Stimulated activated CD8-positive, alpha-beta memory T cell treated with anti-CD3 and anti-CD28 coated beads, Interleukin-15, amount 100 ng/mL, for 48 hours (primary cell): ENCODE results near the gene ADAD2.
"Not testable (repeated sequence)": the region's sequence is repeated elsewhere in the genome, so short reads cannot be mapped to it uniquely, and the experiment has no call there.

Experiments used
- DNase-seq, 2 donors: peaks; one replicate each; pipeline ENCODE4 v3.0.0-alpha.2; 2020; ENCODE audit warnings: low read depth in 2 of 2

ADAD2 gene

GRCh38 chr16:84195201-84196093 is 4.5 kb downstream of the ADAD2 start:
- no peak for DNase-seq

DNA sequence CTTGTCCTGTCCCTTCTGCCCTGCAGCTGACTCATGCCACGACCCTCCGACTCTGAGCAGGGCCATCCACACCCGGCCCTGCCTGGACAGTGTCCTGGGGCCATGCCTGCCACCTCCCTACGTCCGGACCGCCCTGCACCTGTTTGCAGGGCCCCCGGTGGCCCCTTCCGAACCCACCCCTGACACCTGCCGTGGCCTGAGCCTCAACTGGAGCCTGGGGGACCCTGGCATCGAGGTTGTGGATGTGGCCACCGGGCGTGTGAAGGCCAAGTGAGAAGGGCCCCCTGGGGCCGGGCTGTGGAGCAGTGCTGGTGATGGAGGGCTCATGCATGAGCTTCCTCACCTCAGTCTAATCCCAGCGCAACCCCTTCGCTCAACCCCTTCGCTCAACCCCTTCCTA is 5.1 kb downstream of the ADAD2 start:
- DNase-seq: no peak

- no peak for DNase-seq
Measured at GRCh38 chr16:84196727-84197394, 5.9 kb downstream of the ADAD2 start.

GRCh38 chr16:84197466-84198128 is 6.6 kb downstream of the ADAD2 start:
- no peak for DNase-seq

DNA sequence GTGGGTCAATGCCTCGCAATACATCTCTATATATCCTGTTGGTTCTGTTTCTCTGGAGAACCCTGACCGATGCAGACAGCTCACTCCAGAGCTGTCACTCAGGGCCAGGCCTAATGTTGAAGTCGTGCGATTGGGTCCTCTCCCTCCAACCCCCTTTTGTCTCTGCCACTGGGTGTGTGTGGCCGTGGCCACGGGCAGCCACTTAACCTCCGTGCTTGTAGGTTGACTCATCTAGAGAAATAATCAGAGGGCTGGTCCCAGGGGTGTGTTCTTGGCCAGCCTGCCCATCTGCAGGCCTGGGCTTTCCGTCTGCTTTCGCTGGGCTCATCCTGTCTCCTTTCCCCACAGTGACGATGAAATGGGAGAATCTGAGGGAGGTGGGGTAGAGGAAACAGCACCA is 7.4 kb downstream of the ADAD2 start:
- no peak for DNase-seq

DNA sequence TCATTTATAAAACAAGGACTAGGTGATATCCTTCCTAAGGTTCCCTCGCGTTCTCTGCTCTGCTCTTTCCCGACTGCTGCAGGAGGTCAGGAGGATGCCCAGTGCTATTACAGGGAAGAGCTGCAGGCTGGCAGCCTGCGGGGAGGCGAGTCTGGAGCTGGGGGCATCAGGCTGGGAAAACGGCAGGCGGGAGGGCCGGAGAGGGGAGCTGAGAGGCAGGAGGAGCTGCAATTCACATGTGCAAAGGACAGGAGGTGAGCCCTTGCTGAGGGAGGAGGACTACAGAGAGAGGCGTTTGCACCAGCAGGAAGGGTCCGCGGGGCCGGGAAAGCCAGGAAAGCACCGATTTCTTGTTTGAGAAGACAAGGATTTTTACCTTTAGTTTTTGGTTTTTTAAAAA is 8.1 kb downstream of the ADAD2 start:
- no peak for DNase-seq

GRCh38 chr16:84199861-84200260 is 8.9 kb downstream of the ADAD2 start:
- DNase-seq: no peak

DNA sequence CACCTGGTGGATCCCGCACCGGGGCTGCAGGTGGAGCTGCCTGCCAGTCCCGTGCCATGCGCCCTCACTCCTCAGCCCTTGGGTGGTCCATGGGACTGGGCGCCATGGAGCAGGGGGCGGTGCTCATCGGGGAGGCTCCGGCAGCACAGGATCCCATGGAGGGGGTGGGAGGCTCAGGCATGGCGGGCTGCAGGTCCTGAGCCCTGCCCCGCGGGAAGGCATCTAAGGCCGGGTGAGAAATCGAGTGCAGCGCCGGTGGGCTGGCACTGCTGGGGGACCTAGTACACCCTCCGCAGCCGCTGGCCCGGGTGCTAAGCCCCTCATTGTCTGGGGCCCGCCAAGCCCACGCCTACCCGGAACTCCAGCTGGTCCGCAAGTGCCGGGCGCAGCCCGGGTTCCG is 13.6 kb downstream of the ADAD2 start:
- DNase-seq: not testable (repeated sequence)

DNA sequence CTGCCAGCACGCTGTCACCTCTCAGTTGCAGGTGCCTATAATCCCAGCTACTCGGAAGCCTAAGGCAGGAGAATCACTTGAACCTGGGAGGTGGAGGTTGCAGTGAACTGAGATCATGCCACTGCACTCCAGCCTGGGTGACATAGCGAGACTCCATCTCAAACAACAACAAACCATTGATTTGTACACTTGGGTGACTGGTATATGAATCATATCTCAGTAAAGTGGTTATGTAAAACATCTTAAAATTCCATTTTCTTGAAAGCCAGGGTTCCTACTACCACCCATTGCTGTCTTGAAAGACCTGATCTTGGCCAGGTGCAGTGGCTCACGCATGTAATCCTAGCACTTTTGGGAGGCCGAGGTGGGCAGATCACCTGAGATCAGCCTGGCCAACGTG is 14.2 kb downstream of the ADAD2 start:
- DNase-seq: not testable (repeated sequence)

DNA sequence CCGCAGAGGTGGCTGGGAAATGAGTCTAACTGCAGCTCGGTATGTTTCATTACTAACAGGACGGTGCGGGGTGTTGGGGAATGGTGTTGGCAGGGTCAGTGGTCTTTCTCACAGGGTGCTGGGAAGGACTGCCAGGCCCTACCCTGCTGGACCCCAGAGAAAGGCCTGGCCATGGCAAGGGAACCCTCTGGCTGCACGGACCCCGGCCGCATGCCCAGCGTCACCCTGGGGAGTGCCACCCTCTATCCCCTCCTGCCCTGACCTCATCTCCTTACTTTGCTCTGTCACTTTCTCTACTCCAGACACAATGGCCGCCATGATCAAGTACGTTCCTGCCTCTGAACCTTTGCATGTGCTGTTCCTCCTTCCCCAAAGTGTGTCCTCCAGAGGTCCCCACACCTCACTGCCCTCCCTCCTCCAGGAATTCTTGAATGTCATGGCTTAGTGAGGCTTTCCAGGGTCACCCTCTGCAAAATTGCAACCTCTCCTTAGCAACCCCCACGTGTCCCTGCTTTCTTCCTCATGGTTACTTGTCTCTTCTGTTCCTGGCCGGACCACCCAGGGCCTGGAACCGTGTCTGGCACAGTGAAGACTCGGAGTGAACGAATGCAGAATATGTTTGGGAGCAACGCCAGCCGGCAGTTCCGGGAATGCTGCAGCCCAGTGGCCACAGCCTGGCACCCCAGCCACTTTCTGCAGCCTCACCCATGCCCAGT is 15.2 kb downstream of the ADAD2 start:
- no peak for DNase-seq

- DNase-seq: no peak
Measured at GRCh38 chr16:84207251-84207650, 16.3 kb downstream of the ADAD2 start.

- no peak for DNase-seq
Measured at GRCh38 chr16:84207879-84208278, 16.9 kb downstream of the ADAD2 start.

DNA sequence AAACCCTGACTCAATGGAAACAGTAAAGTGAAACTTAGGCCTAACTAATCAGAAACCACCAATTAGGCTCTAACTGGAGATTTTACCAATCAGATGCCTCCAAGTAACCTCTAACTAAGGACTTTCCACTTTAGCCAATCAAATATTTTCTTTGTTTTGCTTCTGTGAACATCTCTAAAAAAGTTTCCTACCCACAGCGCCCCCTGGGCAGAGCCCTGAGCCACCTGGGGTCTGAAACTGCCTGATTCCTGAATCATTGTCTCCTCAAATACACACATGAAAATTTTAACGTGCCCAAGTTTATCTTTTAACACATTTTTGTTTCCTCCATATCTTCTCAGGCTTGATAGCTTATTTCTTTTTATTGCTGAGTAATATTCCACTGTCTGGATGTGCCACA is 19.0 kb downstream of the ADAD2 start:
- no peak for DNase-seq

DNA sequence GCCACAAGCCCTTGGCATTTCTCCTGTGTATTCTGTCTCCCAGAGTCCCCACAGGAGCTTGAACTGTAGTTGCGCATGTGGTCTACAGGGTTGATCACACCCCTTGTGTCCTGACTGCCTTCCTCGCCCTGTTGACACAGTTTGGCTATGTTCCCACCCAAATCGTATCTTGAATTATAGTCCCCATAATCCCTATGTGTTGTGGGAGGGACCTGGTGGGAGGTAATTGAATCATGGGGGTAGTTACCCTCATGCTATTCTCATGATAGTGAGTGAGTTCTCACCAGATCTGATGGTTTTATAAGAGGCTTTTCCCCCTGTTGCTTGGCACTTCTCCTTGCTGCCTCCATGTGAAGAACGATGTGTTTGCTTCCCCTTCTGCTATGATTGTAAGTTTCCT is 21.2 kb downstream of the ADAD2 start:
- DNase-seq: no peak

- no peak for DNase-seq
Measured at GRCh38 chr16:84212631-84213030, 21.7 kb downstream of the ADAD2 start.

GRCh38 chr16:84214451-84215066 is 23.6 kb downstream of the ADAD2 start:
- no peak for DNase-seq

DNA sequence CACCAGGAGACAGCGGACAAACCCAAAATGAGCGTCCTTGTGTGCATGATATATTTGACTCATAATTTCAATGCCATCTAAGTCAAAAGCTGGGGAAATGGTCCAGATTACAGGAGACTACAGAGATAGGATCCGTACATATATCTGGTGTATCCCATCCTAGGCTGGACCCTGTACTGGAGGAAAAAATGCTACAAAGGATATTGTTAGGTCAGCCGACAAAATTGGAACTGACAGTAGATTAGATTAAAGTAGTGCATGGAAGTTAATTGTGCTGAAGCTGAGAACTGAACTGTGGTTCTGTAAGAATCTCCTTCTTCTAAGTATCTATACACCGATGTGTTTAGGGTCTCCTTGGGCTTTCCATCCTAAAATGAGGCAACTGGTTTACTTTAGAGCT is 24.6 kb downstream of the ADAD2 start:
- DNase-seq: no peak

- DNase-seq: not testable (repeated sequence)
Measured at GRCh38 chr16:84216144-84216543, 25.2 kb downstream of the ADAD2 start.

- DNase-seq: no peak
Measured at GRCh38 chr16:84218176-84218823, 27.3 kb downstream of the ADAD2 start.

DNA sequence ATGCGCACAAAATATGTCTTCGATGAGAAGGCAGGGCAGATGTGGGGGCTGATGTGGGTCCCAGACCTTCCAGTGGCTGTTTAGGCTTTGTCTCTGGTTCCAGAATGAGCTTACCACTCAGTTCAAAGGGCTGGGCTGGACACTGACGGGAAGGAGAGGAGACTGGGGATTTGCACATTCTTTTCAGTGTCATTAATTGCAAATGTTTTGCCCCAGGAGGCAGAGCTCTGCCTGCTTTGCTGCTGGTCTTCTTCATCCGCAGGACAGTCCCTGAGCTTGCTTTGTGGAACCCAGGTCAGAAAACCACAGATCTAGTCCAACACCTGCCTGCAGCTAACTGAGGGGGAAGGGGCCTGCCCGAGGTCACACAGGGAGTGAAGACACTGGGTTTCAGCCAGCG is 28.0 kb downstream of the ADAD2 start:
- no peak for DNase-seq

DNA sequence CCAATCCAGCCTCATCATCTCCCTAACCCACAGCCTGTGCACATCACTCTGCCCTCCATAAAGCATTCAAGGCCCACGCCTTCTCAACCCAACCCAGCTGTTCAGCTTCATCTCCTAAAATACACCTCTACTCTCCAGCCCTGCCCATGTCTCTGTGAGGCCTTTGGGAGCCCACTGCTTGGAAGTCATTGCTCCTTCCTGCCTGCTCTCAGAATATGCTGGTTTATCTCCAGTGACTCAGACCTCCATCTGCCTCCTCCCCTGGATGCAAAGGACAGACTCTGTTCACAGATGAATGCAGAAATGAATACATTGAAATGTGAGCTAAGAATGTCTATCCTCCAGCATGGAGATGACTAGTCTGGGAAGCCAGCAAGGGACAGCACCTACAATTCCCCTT is 29.9 kb downstream of the ADAD2 start:
- DNase-seq: no peak
